NCI-H524 treated with DMSO at 0.1 percent for 48 hours (cell line): ENCODE results near the gene SPATA18.

Experiments
- DNase-seq: peaks from one replicate; lab custom pipeline; 2025; lab: John Stamatoyannopoulos, UW

Gene SPATA18

DNA sequence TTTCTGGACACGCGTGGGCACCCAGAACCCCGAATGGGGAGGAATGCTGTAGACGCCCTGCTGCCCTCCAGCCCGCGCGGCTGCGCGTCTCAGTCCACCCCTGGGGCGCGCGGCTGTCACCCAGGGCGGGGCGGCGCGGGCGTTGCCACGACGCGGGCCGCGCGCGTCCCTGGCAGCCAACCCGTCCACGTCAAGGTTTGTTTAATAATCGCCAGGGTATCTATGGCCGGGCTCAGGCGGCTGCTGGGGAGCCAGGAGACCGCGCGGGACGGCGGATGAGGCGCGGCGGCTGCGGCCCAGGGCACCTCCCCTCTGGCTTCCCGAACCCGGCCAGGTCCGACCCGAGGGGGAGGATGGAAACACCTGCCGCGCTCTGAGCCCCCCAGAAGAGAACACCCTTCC, at the start of gene SPATA18:
Gene SPATA18, plus strand, starts transcription at position 92 of the 402 bp plus-strand sequence. CDS start 401 bp downstream, outside the sequence.
- DNase-seq = no peak

GRCh38 chr4:52001616-52002015, 49.5 kb upstream of the SPATA18 start:
- DNase-seq = no peak

DNA sequence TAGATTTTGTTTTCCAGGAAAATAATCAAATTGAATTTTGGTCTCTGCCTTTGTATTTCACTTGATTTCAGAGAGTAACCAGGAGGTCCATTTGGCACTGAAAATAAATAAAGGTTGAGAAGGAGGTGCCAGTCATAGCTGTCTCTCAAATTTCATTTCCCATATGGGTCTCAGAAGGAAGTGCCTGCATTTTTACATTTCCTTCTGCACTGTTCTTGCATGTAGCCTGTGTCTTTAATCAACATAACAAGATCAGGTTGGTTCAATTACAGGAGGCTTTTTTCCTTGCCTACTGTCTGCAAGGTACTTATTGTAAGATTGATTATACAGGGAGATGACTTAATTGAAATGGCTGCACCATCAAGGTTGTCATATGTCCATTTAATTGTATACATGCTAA, 46.7 kb upstream of the SPATA18 start:
- DNase-seq = no peak

DNA sequence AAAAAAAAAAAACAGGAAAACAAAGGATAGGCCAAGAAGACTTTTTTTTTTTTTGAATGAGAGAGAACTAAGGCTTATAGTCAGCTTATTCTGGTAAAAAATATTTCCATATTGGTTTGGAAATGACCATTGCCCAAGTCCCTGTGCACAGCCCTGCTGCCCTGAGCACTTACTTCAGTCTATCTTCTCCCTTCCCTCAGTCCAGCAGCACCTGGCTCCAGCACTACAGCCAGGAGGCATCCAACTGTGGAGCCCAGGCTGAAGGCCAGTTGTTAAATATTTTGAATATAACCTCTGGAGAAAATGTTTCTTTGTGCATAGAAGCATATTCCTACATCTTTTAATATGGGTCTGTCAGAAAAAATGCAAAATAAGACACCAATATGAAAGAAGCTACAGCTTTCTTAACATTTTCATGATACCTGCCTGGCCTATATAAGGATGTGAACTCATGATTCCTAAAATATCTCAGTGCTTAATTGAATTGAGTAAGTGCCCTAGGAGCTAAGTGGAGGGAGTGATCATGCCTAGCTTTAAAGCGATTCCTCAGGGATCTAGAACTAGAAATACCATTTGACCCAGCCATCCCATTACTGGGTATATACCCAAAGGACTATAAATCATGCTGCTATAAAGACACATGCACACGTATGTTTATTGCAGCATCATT, 45.4 kb upstream of the SPATA18 start:
- DNase-seq = no peak

GRCh38 chr4:52006887-52007286, 44.2 kb upstream of the SPATA18 start:
- no peak for DNase-seq

DNA sequence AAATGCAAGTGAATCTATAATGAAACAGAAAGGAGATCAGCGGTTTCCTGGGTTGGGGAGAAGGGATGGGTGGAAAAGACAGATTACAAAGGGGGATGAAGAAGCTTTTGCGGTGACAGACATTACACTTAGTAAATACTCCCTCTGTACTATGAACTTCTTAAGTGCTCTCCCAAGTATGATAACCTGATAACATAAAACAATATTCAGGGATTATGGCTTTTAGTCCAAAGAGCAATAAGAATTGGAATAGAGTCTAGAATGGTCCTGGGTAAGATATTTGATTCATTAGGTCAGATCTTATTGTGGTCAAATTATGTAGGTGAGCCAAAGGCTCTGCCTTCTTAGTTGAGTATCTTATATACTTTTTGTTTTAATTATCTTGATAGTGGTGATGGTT, 40.1 kb upstream of the SPATA18 start:
- no peak for DNase-seq

DNA sequence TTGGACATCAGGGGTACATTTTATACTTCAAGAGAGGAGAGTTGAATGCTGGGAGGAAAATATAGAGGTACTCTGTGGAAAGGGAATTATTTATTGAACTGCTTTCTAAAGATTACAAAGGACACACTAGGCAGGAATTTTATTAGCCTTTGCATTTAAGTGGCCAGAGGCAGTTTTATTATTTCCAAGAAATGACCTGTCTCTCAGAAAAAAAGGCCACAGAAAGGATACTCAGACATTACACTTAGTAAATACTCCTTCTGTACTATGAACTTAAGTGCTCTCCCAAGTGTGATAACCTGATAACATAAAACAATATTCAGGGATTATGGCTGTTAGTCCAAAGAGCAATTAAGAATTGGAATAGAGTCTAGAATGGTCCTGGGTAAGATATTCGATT, 38.5 kb upstream of the SPATA18 start:
- DNase-seq = no peak

DNA sequence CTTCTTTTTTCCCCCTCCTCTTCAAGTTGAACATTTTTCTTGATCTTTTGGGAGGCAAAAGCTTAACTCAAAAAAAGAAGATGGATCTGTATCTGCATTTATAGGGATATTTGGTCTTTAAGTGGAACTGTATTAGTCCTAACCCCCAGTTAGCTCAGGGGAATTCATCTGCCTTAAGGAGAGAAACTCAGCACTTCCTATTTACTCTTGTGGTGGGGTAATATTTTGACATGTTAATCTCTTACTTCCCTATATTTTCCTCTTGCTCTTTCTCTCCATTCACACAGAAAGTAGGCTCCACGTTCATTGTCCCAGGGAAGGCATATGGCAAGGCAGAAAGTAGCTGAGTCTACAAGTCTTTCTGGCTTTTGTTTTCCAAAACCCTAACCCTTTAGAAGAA, 36.2 kb upstream of the SPATA18 start:
- DNase-seq = no peak

- peak; percentile 37 for DNase-seq
These were observed 35.7 kb upstream of the SPATA18 start for GRCh38 chr4:52015366-52015765.

GRCh38 chr4:52016981-52017380, 34.1 kb upstream of the SPATA18 start:
- no peak for DNase-seq

- DNase-seq = no peak
These were observed 33.3 kb upstream of the SPATA18 start for GRCh38 chr4:52017814-52018213.

GRCh38 chr4:52019936-52020657, 31.0 kb upstream of the SPATA18 start, which contains the start of gene LRRC66:
Gene LRRC66 (minus strand): TSS chr4:52020363. CDS start chr4:52017613, 2,750 bp downstream.
- no peak for DNase-seq

DNA sequence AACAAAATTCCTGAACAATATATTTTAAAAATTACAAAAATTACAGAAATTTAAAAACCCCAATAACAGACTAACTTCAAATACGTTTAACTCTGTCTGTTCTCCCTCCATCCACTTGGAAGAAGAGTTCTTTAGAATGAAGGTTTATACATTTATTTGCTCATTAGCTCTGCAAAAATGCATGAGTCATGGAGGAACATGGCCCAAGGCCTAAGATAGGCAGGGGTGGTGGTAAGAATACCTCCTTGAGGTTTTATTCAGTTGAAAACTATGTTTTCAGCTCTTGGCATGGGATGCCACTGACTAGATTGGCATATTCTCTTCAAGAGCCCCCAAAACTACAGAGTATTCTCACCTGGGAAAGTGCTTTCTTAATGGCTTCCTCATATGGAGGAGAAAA, 22.1 kb upstream of the SPATA18 start:
- no peak for DNase-seq

DNA sequence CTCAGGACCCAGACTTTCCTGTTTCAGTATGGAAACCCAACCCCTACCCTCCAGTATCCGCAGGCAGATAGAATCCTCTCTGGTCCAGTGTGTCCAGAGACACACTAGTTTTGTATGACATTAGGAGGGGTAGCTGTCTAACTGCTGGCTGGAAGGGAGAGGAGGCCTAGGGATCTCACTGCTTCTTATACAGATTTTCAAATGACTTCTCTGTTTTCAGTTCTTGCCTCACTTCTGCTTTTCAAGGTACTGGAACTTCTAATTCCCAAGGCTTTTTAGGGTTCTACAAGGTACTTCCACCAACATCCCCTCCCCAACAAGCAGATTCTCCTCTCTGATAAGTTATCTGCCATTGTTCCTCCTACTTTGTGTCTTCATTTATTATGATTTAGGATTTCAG, 19.1 kb upstream of the SPATA18 start:
- no peak for DNase-seq

GRCh38 chr4:52035190-52035589, 15.9 kb upstream of the SPATA18 start:
- DNase-seq = no peak

DNA sequence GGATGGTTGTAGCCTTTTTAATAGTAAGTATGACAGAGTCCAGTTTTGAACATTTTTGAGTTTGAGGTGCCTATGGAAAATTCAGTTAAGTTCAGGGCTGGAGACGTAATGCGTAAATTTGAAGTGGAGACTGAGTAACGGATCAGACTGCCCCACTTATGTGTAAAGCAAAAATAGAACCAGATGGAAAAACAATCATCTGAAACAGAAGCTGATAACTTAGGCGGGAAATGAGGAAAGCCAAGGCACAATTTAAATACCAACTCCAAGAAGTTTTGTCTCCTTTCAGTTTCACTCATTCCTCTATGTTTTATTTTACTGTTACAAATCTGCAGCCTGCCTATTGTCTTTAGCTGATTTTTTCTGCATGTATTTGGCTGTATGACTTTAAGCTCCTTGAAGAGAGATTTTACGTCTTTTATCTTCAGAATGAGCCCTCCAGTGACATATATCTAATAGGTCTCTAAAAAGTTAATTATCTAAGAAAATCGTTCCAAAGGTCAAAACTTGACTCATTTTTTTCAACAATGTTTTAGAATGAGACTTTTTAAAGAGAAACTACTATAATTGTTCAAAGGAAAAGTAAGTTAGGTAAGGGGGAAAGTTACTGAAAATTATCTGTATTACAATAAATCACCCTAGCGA, 14.1 kb upstream of the SPATA18 start:
- DNase-seq = no peak

DNA sequence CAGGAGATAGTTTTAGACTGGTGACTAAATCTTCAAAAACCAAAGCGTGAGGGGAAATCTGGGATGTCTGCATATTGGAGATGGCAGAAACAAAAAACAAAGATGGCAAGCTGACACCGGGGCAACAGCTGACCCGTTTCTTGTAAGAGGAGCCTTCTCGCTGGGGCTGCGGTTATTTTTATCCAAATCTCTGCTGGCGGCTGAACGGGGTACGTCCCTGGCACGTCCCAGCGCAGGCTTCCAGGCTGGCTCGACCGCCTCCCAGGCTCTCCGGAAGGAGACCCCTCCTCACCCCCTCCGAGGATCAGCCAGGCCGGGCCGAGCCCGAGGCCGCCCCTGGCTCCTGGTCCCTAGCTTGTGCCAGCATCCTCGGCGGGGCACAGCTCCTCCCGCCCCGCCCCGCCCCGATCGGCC, 13.4 kb upstream of the SPATA18 start:
- DNase-seq = no peak

DNA sequence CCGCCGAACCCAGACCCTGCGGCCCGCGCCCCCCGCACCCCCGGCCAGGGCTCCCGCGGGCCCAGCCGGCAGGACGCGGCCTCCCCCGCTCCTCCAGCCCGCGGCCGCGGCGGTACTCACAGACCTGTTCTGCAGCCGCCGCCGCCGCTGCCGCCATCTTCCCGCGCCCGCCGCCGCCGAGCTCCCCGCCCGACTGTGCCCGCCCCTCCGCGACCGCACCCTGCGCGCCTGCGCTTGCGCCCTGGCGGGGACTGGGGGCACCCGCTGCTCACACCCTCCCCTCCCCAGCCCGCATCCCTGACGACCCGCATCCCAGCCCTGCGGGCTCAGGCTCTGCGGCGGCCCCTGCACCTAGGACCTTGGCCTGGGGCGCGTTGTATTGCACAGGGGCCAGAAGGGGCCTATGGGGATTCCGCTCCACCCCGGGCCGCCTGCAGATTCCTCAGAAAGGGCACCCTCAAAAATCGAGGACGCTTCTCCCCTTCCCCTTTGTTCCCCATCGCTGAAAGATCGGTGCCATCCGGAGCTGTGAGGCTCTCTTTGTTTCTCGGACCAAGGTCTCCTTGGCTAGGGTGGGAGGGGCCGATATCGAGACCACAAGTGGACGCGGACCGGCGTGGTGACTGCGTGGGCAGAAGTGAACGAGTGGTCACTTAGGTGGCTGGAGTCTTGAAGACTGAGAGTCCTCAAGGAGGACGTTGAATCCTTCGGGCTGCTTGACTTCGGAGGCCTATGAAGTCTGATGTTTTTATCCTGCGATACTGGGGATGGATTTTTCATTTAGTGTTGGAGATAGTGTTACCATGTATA, 12.8 kb upstream of the SPATA18 start, which contains the start of gene SGCB:
Gene SGCB, minus strand, starts transcription at position 197 of the 810 bp plus-strand sequence. Its CDS starts 40 bp downstream, at position 157.
- DNase-seq = no peak

- no peak for DNase-seq
These were observed 6.1 kb upstream of the SPATA18 start for GRCh38 chr4:52045028-52045427.

- no peak for DNase-seq
These were observed 1.8 kb upstream of the SPATA18 start for GRCh38 chr4:52049266-52049665.

DNA sequence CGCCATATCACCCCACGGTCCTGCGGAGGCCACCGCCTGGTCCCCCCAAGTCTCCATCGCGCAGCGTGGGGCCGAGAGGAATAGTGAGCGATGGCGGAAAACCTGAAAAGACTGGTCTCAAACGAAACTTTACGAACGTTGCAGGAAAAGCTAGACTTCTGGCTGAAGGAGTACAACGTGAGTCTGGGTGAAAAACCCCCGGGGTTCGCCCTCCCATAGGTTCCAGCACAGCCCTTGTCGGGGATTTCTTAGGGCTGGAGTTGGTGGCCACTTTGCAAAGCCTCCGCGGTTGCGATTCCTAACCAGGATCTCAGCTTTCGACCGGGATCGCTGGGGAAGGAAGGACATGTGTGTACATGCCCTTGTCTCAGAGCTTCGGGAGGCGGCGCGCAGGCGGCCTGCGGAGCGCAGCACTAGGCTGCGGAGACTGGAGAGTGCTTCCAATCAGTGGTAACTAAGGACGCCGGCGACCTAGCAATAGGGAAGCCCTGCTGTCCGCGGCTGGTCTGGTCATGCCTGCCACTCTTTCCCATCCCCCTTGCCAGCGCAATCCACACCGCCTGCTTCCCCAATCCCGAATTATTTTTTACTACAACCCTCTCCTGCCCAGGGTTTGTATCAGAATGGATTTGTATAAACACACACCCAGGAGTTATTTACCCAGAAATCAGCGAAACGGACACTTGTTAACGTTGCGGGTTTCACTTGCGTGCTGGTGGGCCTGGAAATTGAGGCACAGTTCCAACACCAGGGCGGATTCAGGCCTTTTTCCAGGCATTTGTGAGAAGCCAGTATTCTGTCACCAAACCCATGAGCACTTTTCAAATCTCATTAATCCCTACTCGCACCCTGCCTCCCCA, 741 bp downstream of the SPATA18 start:
- DNase-seq = peak; percentile 22
